ENCODE results near the gene SMC5.
"Not testable (repeated sequence)": the region's sequence is repeated elsewhere in the genome, so short reads cannot be mapped to it uniquely, and the experiment has no call there.

SMC5 gene

DNA sequence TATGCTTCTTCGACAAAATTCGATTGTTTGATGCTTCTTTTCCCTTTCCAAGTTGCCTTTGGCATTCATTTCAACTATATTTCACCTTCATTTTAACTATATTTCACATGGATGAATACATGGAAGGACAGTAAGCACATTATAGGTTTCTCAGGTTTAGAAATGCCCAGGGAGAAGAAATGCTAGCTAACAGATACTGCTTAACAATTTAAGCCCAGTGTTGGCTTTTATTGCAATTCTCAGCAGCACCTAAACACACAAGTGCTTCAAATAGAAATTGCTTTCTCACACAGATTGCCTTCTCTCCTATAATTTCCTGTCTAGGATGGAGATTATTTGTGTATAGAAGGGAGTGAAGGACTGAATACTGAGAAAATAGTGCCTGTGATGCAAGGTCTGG lies 30.2 kb upstream of the SMC5 start:
- no peaks in the 10 kb centered on the region for H3K9me3 ChIP-seq
- TF ChIP-seq, protein P1, sequence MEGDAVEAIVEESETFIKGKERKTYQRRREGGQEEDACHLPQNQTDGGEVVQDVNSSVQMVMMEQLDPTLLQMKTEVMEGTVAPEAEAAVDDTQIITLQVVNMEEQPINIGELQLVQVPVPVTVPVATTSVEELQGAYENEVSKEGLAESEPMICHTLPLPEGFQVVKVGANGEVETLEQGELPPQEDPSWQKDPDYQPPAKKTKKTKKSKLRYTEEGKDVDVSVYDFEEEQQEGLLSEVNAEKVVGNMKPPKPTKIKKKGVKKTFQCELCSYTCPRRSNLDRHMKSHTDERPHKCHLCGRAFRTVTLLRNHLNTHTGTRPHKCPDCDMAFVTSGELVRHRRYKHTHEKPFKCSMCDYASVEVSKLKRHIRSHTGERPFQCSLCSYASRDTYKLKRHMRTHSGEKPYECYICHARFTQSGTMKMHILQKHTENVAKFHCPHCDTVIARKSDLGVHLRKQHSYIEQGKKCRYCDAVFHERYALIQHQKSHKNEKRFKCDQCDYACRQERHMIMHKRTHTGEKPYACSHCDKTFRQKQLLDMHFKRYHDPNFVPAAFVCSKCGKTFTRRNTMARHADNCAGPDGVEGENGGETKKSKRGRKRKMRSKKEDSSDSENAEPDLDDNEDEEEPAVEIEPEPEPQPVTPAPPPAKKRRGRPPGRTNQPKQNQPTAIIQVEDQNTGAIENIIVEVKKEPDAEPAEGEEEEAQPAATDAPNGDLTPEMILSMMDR (IDR thresholded peaks at IDR 0.05; ENCODE audit: low read depth, low read length) = no peak

DNA sequence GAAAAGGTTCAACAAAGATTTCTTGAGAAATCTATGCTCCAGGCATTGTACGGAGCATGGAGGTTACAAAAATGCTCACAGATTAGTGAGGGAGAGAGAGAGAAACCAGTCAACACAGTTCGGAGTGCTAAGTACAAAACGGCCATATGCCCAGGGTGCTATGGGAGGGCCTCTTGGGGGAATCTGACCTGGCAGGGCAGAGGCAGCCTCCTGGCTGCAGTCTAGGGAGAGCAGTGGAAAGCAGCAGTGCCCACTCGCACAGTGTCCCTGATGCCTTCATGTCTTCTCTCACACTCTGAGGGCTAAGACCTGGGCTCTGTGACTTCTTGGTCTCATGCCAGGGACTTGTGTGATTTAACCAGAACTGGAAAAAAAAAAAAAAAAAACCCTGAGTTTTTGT lies 29.8 kb upstream of the SMC5 start:
- Histone ChIP-seq H3K27me3 (peaks cover 3% of the 10 kb centered on the region; the same call in 1 of the 2 replicates), H3K36me3 (no peaks in the 10 kb centered on the region), H3K4me3 (ENCODE audit: low read depth, low read length) (no peak overlapping the region), H3K9me3 (no peaks in the 10 kb centered on the region), H3K4me1 (no peaks in the 10 kb centered on the region)
- TF ChIP-seq, protein P1 (IDR thresholded peaks at IDR 0.05; ENCODE audit: low read depth, low read length) = no peak
- no peak for DNase-seq

More for the DNA sequence above, 30.2 kb upstream of the SMC5 start:
- peaks cover 3% of the 10 kb centered on the region; the same call in 1 of the 2 replicates for H3K27me3 ChIP-seq
- no peak overlapping the region for H3K4me3 ChIP-seq (ENCODE audit: low read depth, low read length)
- H3K36me3 ChIP-seq = no peaks in the 10 kb centered on the region
- no peaks in the 10 kb centered on the region for H3K4me1 ChIP-seq
- no peak for DNase-seq

DNA sequence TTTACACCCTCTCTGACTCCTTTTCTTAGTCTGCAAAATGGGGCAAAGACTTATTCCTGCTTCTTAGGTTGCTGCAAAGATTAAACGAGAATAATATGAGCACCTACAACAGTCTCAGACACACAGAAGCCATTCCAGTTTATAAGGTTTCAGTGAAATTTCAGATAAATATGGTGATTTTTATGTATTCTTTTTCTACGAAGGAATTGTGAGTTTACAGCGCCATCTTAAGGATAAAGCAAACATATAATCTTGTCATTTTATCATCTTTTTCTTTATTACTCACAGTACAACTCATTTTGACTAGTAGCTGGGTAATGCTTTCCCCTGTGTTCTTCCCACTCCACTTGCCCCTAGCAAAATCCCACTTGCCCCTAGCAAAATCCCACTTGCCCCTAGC lies 29.2 kb upstream of the SMC5 start:
- H3K36me3 ChIP-seq = no peaks in the 10 kb centered on the region

DNA sequence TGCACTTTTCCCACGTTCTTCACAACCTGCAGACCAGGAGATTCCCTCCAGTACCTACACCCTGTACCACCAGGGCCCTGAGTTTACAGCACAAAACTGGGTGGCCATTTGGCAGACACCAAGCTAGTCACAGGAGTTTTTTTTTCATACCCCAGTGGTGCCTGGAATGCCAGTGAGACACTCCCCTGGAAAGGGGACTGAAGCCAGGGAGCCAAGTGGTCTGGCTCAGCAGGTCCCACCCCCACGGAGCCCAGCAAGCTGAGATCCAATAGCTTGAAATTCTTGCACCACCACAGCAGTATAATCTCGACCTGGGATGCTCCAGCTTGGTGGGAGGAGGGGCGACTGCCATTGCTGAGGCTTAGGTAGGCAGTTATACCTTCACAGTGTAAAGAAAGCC lies 26.3 kb upstream of the SMC5 start:
- TF ChIP-seq, protein P1 (IDR thresholded peaks at IDR 0.05; ENCODE audit: low read depth, low read length) = no peak
- Histone ChIP-seq H3K27me3 (peaks cover 3% of the 10 kb centered on the region; the same call in 1 of the 2 replicates), H3K36me3 (no peaks in the 10 kb centered on the region), H3K4me3 (ENCODE audit: low read depth, low read length) (no peak overlapping the region), H3K4me1 (no peaks in the 10 kb centered on the region), H3K9me3 (no peaks in the 10 kb centered on the region)
- DNase-seq = no peak

More for the DNA sequence above, 29.2 kb upstream of the SMC5 start:
- DNase-seq = no peak
- Histone ChIP-seq H3K4me1 (no peaks in the 10 kb centered on the region), H3K27me3 (peaks cover 3% of the 10 kb centered on the region; the same call in 1 of the 2 replicates), H3K9me3 (no peaks in the 10 kb centered on the region), H3K4me3 (ENCODE audit: low read depth, low read length) (no peak overlapping the region)
- TF ChIP-seq, protein P1 (IDR thresholded peaks at IDR 0.05; ENCODE audit: low read depth, low read length) = peak; percentile 33; the same call in 1 of the 2 replicates

DNA sequence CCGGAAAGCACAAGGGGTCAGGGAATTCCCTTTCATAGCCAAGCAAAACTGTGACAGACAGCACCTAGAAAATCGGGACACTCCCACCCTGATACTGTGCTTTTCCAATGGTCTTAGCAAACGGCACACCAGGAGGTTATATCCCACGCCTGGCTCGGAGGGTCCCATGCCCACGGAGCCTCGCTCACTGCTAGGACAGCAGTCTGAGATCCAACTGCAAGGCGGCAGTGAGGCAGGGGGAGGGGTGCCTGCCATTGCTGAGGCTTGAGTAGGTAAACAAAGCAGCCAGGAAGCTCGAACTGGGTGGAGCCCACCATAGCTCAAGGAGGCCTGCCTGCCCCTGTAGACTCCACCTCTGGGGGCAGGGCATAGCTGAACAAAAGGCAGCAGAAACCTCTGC lies 24.6 kb upstream of the SMC5 start:
- H3K36me3 ChIP-seq; H3K4me1 ChIP-seq; H3K9me3 ChIP-seq; DNase-seq; H3K27me3 ChIP-seq; H3K4me3 ChIP-seq (ENCODE audit: low read depth, low read length): not testable (repeated sequence)

DNA sequence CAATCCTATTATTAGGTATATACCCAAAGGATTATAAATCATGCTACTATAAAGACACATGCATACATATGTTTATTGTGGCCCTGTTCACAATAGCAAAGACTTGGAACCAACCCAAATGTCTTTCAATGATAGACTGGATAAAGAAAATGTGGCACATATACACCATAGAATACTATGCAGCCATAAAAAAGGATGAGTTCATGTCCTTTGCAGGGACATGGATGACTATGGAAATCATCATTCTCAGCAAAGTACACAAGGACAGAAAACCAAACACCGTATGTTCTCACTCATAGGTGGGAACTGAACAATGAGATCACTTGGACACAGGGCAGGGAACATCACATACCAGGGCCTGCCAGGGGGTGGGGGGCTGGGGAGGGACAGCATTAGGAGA lies 12.8 kb upstream of the SMC5 start:
- H3K27me3 ChIP-seq = peaks cover 12% of the 10 kb centered on the region
- not testable (repeated sequence) for H3K4me3 ChIP-seq (ENCODE audit: low read depth, low read length); H3K9me3 ChIP-seq; H3K36me3 ChIP-seq; H3K4me1 ChIP-seq; DNase-seq

DNA sequence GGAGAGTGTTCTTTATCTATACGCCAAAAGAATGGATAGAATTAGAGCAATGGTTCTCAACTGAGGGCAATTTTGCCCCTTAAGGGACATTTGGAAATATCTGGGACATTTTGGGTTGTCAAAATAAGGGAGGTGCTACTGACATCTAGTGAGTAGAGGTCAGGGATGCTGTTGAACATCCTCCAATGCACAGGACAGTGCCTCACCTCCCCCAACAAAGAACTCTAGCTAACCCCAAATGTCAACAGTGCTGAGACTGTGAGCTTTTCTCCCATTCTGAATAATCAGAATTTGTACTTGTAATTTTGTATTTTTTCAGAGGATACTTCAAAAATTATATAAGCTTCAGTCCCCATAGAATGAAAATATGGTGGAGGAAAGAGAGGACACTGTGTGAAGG lies 8.6 kb upstream of the SMC5 start:
- TF ChIP-seq, protein P1 (IDR thresholded peaks at IDR 0.05; ENCODE audit: low read depth, low read length) = no peak
- H3K4me1 ChIP-seq = no peaks in the 10 kb centered on the region
- DNase-seq = no peak
- H3K4me3 ChIP-seq (ENCODE audit: low read depth, low read length) = no peak overlapping the region
- no peaks in the 10 kb centered on the region for H3K9me3 ChIP-seq
- no peaks in the 10 kb centered on the region for H3K36me3 ChIP-seq
- no peaks in the 10 kb centered on the region for H3K27me3 ChIP-seq
